Loucy (cell line): ENCODE results near the gene CBY3.
"Not testable (repeated sequence)": the region's sequence is repeated elsewhere in the genome, so short reads cannot be mapped to it uniquely, and the experiment has no call there.

Source experiments
- H2AFZ ChIP-seq: fragments of 200-600 bp; sonication (generic); 2 replicates; pipeline ENCODE4 v1.6.0; 2016; ENCODE audit warnings: antibody characterized with exemption, mild to moderate bottlenecking, low read length, moderate library complexity
- H3F3A ChIP-seq: fragments of 200-600 bp; 2 replicates; pipeline ENCODE4 v1.6.0; 2016; ENCODE audit warnings: antibody characterized with exemption, low read depth, mild to moderate bottlenecking
- H3K27me3 ChIP-seq: fragments of 200-600 bp; sonication (generic); 2 replicates; pipeline ENCODE4 v1.6.1; 2014; ENCODE audit warnings: low read length, mild to moderate bottlenecking; ENCODE audit not compliant: insufficient read depth, poor library complexity, severe bottlenecking
- H3K36me3 ChIP-seq: fragments of 200-600 bp; sonication (generic); 2 replicates; pipeline ENCODE4 v1.6.1; 2016; ENCODE audit warnings: low read length; ENCODE audit not compliant: insufficient read depth
- H3K4me1 ChIP-seq: fragments of 200-600 bp; sonication (generic); 2 replicates; pipeline ENCODE4 v1.5.1; 2014; ENCODE audit warnings: low read length, mild to moderate bottlenecking; ENCODE audit not compliant: insufficient read depth, poor library complexity, severe bottlenecking
- H3K4me2 ChIP-seq: fragments of 200-600 bp; sonication (generic); 2 replicates; pipeline ENCODE4 v1.6.0; 2014; ENCODE audit warnings: antibody characterized with exemption, low read length, low read depth, mild to moderate bottlenecking; ENCODE audit not compliant: poor library complexity, severe bottlenecking
- H3K4me3 ChIP-seq: fragments of 200-600 bp; sonication (generic); 2 replicates; pipeline ENCODE4 v1.5.1; 2014; ENCODE audit warnings: low read length, mild to moderate bottlenecking, mixed read lengths; ENCODE audit not compliant: poor library complexity, severe bottlenecking
- H3K79me2 ChIP-seq: fragments of 200-600 bp; sonication (generic); 2 replicates; pipeline ENCODE4 v1.6.1; 2014; ENCODE audit warnings: low read length; ENCODE audit not compliant: insufficient read depth
- H3K9ac ChIP-seq: fragments of 200-600 bp; sonication (generic); 2 replicates; pipeline ENCODE4 v1.6.0; 2014; ENCODE audit warnings: mild to moderate bottlenecking, low read depth, low read length, moderate library complexity; ENCODE audit not compliant: poor library complexity, severe bottlenecking
- H3K9me2 ChIP-seq: fragments of 200-600 bp; sonication (generic); replicated peaks from 2 replicates; pipeline ENCODE4 v1.6.1; 2016; ENCODE audit warnings: low read depth, low read length, mixed read lengths
- H3K9me3 ChIP-seq: fragments of 200-600 bp; sonication (generic); 2 replicates; pipeline ENCODE4 v1.6.1; 2014; ENCODE audit warnings: mild to moderate bottlenecking, antibody characterized with exemption, low read length, low read depth; ENCODE audit not compliant: insufficient read depth
- H4K20me1 ChIP-seq: fragments of 200-600 bp; sonication (generic); 2 replicates; pipeline ENCODE4 v1.6.0; 2014; ENCODE audit warnings: antibody characterized with exemption, low read length, mild to moderate bottlenecking; ENCODE audit not compliant: insufficient read depth, poor library complexity, severe bottlenecking

CBY3 gene

GRCh38 chr5:179639296-179639695 is 41.5 kb downstream of the CBY3 start:
- H3K9me3 ChIP-seq, H3K36me3 ChIP-seq, H3K9ac ChIP-seq, H3F3A ChIP-seq, H3K4me1 ChIP-seq, H3K4me3 ChIP-seq, H2AFZ ChIP-seq, H3K4me2 ChIP-seq, H3K79me2 ChIP-seq, H3K9me2 ChIP-seq, H4K20me1 ChIP-seq, H3K27me3 ChIP-seq: not testable (repeated sequence)

GRCh38 chr5:179634370-179635172 is 46.3 kb downstream of the CBY3 start:
- H3K4me2 ChIP-seq, H2AFZ ChIP-seq, H3F3A ChIP-seq, H3K27me3 ChIP-seq, H4K20me1 ChIP-seq, H3K4me1 ChIP-seq, H3K36me3 ChIP-seq, H3K9me2 ChIP-seq, H3K79me2 ChIP-seq, H3K9ac ChIP-seq, H3K9me3 ChIP-seq, H3K4me3 ChIP-seq: not testable (repeated sequence)

GRCh38 chr5:179633501-179634369 is 47.1 kb downstream of the CBY3 start:
- not testable (repeated sequence) for H3K9me2 ChIP-seq, H3K36me3 ChIP-seq, H3K4me2 ChIP-seq, H3K79me2 ChIP-seq, H2AFZ ChIP-seq, H4K20me1 ChIP-seq, H3K9me3 ChIP-seq, H3K27me3 ChIP-seq, H3K4me1 ChIP-seq, H3F3A ChIP-seq, H3K9ac ChIP-seq
- peak overlapping the region; percentile 51 for H3K4me3 ChIP-seq
